Ovary (tissue), 9 donors: ENCODE data around the gene TNIK. TPM values are rescaled to one million over a fixed set of nuclear protein-coding genes. Genes with fewer than 3 reads are reported as not detected.

Experiments used
- DNase-seq, 5 donors: peaks; one replicate each; pipeline ENCODE4 v3.0.0-alpha.2; 2019 to 2020
- H3K27ac ChIP-seq, 2 donors: fragments of 200-600 bp; one replicate each; pipeline versions ENCODE4 v1.5.1 to v1.8.0; 2019 to 2022
- H3K27me3 ChIP-seq: fragments of 200-600 bp; one replicate; pipeline ENCODE4 v1.8.0; 2022
- H3K36me3 ChIP-seq: fragments of 200-600 bp; sonication (generic); one replicate; pipeline ENCODE4 v1.5.1; 2019
- H3K4me1 ChIP-seq: one replicate; pipeline ENCODE4 v1.8.1; 2013; ENCODE audit warnings: mild to moderate bottlenecking, moderate library complexity; ENCODE audit not compliant: insufficient read depth
- H3K4me3 ChIP-seq: fragments of 200-600 bp; sonication (generic); one replicate; pipeline ENCODE4 v1.5.1; 2017
- H3K9me3 ChIP-seq, 2 donors: fragments of 200-600 bp in 1 of 2; sonication (generic) in 1 of 2; one replicate each; pipeline versions ENCODE4 v1.5.1 to v1.8.1; 2013 to 2019; ENCODE audit warnings: mild to moderate bottlenecking in 1 of 2, moderate library complexity in 1 of 2
- EP300 ChIP-seq: sonication (generic); formaldehyde crosslinking; IDR thresholded peaks from one replicate; pipeline ENCODE4 v1.6.1; 2017; ENCODE audit warnings: antibody characterized with exemption
- POLR2A ChIP-seq: fragments of 450-650 bp; IDR thresholded peaks from one replicate; pipeline ENCODE4 v1.6.1; 2017; ENCODE audit warnings: antibody characterized with exemption, mild to moderate bottlenecking, moderate library complexity
- WGBS, 3 donors: extraction: QIAGEN DNeasy Blood & Tissue Kit in 1 of 3; methylation state at CpG; one replicate each; pipeline versions ENCODE4 v1.1.5 to v1.1.7; 2013 to 2017; 5-methylcytosine and 5-hydroxymethylcytosine counted together
- intact Hi-C, 4 donors: fragments of 100-400 bp; cut with DNase I; formaldehyde crosslinking; loops; one replicate each; pipeline versions ENCODE4 v1.11.0 to v1.15.1; 2022 to 2023
- polyA plus RNA-seq, 2 donors: library from polyadenylated mRNA; stranded (reverse); fragments of 200-250 nt in 1 of 2; fragments of 350-450 nt in 1 of 2; fragmentation: Illumina TruSeq in 1 of 2; extraction: RNeasy Lipid Tissue Mini Kit (QIAGEN cat#74804) in 1 of 2; gene quantifications; one replicate each; pipeline ENCODE4 v1.2.3, GENCODE V29; 2013 to 2014
- total RNA-seq, 7 donors: library from RNA; depleted of rRNA in 2 of 7; stranded (reverse); fragments of >200 nt in 2 of 7; fragmentation: NEBNext Ultra II Directional in 3 of 7; extraction: Animal tissue kit (Norgen Biotek cat#: 25700) in 3 of 7; gene quantifications; one replicate each; pipeline versions ENCODE4 v1.1.0 to v1.2.4, GENCODE V29; 2016 to 2023
- TF ChIP-seq, protein P1 (sequence below), 3 donors: fragments of 450-650 bp in 2 of 3; fragments of 200-600 bp in 1 of 3; IDR thresholded peaks; one replicate each; pipeline versions ENCODE4 v1.5.1 to v1.8.0; 2016 to 2022; ENCODE audit warnings: antibody characterized with exemption in 3 of 3, mild to moderate bottlenecking in 1 of 3
- donor health status: DM: no; HTN: no; CAD: no; lungs with moderate emphysema.
- donor health status: DM: no; HTN: no; CAD: no.
- donor health status: Bipolar disorder and iron deficiency.
- donor health status: DM: yes; HTN: yes; CAD: no.
- donor health status: DM: no; HTN: no; CAD: no.
- donor health status: DM: yes; HTN: yes; CAD: no.

TNIK gene
- total and polyA plus RNA-seq, 9 donors = 1.1 to 9.5 (median 4.5) TPM

DNA sequence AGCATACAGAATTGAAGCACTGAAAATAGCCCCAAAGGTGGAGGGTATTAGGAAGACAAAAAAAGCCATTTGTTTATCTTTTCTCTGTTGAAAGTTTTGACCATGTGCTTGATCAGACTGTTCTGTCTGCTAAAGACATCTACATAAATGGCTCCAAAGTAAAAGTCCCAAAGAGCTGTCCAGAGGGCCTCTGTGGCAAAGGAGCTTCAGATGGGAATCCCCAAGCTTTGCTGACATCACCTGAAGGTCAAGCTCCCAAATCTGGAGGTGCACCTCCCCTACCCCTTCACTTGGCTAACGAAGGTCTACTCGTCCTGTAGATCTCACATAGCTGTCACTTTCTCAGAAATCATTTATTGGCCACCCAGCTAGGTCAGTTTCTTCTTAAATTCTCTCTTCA, 239.1 kb downstream of the TNIK start:
- no peak overlapping the region for H3K27ac ChIP-seq
- no peaks in the 10 kb centered on the region for H3K27me3 ChIP-seq
- no peaks in the 10 kb centered on the region for H3K4me1 ChIP-seq
- H3K9me3 ChIP-seq = no peaks in the 10 kb centered on the region
- no peak overlapping the region for H3K4me3 ChIP-seq
- WGBS, 3 donors = 89 to 93% (median 90%) methylated on average over 2 of the region's 2 CpGs
- DNase-seq = no peak
- H3K36me3 ChIP-seq = no peaks in the 10 kb centered on the region
- TF ChIP-seq POLR2A (no peak), EP300 (no peak)
- TF ChIP-seq, protein P1, sequence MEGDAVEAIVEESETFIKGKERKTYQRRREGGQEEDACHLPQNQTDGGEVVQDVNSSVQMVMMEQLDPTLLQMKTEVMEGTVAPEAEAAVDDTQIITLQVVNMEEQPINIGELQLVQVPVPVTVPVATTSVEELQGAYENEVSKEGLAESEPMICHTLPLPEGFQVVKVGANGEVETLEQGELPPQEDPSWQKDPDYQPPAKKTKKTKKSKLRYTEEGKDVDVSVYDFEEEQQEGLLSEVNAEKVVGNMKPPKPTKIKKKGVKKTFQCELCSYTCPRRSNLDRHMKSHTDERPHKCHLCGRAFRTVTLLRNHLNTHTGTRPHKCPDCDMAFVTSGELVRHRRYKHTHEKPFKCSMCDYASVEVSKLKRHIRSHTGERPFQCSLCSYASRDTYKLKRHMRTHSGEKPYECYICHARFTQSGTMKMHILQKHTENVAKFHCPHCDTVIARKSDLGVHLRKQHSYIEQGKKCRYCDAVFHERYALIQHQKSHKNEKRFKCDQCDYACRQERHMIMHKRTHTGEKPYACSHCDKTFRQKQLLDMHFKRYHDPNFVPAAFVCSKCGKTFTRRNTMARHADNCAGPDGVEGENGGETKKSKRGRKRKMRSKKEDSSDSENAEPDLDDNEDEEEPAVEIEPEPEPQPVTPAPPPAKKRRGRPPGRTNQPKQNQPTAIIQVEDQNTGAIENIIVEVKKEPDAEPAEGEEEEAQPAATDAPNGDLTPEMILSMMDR (IDR thresholded peaks at IDR 0.05) = no peak
- intact Hi-C loops = no loop called here

DNA sequence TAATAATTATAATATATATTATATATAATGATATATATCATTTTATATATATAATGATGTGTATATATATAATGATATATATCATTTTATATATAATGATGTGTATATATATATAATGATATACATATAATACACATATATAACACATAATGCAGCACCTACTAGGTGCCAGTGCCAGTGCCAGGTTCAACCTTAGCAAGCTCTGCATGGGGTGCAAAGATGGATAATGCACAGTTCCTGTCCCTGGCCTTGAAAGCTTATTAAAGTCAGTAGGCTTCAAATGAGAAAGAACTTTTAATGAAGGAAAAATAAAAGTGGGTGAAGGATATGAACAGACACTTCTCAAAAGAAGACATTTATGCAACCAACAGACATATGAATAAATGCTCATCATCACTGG, 240.9 kb downstream of the TNIK start:
- H3K4me3 ChIP-seq = no peak overlapping the region
- intact Hi-C loops = no loop called here
- H3K36me3 ChIP-seq = no peaks in the 10 kb centered on the region
- no peak for DNase-seq
- H3K27me3 ChIP-seq = no peaks in the 10 kb centered on the region
- TF ChIP-seq POLR2A (no peak), EP300 (no peak)
- TF ChIP-seq, protein P1 (IDR thresholded peaks at IDR 0.05) = no peak
- H3K4me1 ChIP-seq = no peaks in the 10 kb centered on the region
- no peak overlapping the region for H3K27ac ChIP-seq
- H3K9me3 ChIP-seq = no peaks in the 10 kb centered on the region

DNA sequence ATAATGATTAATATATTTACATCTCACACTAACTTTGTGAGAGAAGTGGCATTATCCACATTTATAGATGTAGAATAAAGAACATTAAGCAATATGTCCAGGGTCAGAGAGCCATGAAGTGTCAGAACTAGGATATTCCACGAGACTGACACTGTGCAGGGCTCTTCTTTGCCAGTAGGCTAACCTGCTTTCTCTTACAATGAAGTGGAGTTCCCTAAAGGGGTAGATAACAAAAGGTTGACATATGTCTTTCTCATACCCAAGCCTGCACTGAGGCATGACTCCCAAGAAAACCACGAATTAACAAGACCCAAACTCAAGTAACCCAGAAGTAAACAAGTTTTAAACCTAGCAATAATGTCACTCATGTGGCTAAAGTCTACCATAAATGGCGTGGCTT, 242.1 kb downstream of the TNIK start:
- no peak overlapping the region for H3K27ac ChIP-seq
- intact Hi-C loops = no loop called here
- WGBS, 3 donors = 75 to 78% (median 77%) methylated on average over 3 of the region's 3 CpGs
- no peaks in the 10 kb centered on the region for H3K4me1 ChIP-seq
- DNase-seq = no peak
- H3K4me3 ChIP-seq = no peak overlapping the region
- no peaks in the 10 kb centered on the region for H3K9me3 ChIP-seq
- H3K36me3 ChIP-seq = no peaks in the 10 kb centered on the region
- no peaks in the 10 kb centered on the region for H3K27me3 ChIP-seq
- TF ChIP-seq EP300 (no peak), POLR2A (no peak)
- TF ChIP-seq, protein P1 (IDR thresholded peaks at IDR 0.05) = no peak

DNA sequence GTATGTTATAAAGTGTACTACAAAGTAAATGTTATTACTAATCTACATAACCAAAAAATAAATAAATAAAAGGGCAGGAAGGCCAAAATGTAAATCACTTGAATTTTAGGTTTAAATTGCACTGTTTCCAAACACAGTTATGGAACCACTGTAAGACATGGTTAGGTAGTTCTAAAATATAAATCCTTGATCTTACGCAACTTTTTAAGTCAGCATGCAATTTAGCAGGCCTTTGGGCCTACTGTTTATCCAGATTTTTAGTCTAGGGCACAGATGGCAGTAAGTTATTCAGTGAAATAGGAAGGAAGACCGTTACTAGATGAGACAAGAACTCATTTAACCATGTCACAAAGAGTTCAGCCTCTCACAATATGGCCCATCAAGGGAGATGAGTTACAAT, 246.3 kb downstream of the TNIK start:
- no peak for TF ChIP-seq POLR2A
- no peak for TF ChIP-seq EP300
- TF ChIP-seq, protein P1 (IDR thresholded peaks at IDR 0.05) = no peak
- no peaks in the 10 kb centered on the region for H3K9me3 ChIP-seq
- no peak for DNase-seq
- H3K4me1 ChIP-seq = no peaks in the 10 kb centered on the region
- no peak overlapping the region for H3K27ac ChIP-seq
- intact Hi-C loops = no loop called here
- no peak overlapping the region for H3K4me3 ChIP-seq
- H3K27me3 ChIP-seq = no peaks in the 10 kb centered on the region
- 90 to 96% (median 90%) methylated on average over 2 of the region's 2 CpGs for WGBS, 3 donors
- H3K36me3 ChIP-seq = no peaks in the 10 kb centered on the region

DNA sequence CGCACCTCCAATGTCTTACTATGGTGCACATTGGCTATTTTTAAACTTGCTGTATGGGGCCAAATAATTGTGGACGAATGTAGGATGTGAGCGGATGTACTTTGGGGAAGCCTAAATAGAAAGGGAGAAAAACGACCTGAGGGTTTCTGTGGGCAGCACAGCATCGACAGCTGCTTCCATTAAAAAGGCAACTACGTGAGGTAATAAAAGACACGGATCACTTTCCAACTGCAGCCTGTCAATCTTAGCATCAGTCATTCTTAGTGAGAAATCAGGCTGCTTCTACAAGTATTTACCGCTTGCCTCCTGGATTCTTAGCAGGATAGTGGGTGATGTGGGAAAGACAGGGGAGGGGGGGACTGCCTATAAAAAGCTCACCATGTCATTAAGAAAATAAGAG, 247.0 kb downstream of the TNIK start:
- 76 to 79% (median 79%) methylated on average over 8 of the region's 8 CpGs for WGBS, 3 donors
- intact Hi-C loops = no loop called here
- no peaks in the 10 kb centered on the region for H3K4me1 ChIP-seq
- H3K27me3 ChIP-seq = no peaks in the 10 kb centered on the region
- no peak overlapping the region for H3K27ac ChIP-seq
- no peak for DNase-seq
- H3K4me3 ChIP-seq = no peak overlapping the region
- no peak for TF ChIP-seq EP300
- TF ChIP-seq, protein P1 (IDR thresholded peaks at IDR 0.05) = no peak
- TF ChIP-seq POLR2A = no peak
- H3K9me3 ChIP-seq = no peaks in the 10 kb centered on the region
- H3K36me3 ChIP-seq = no peaks in the 10 kb centered on the region
